RWPE1 (cell line): ENCODE measurements around the gene CTDSPL.
A peak's percentile ranks its signal among the peaks of the same experiment; 100 is the strongest.

Experiments
- CTCF ChIA-PET: fragments of 350-600 bp; sonication (Branson Sonifier 250); formaldehyde crosslinking; extraction: SDS; loops from one replicate; lab custom pipeline; 2021; lab: Yijun Ruan, JAX
- POLR2A ChIA-PET: fragments of 400-600 bp; formaldehyde crosslinking; extraction: SDS; loops from one replicate; lab custom pipeline; 2020; ENCODE audit warnings: antibody characterized with exemption; ENCODE audit not compliant: low non-redundant PET; lab: Yijun Ruan, JAX
- DNase-seq: peaks from one replicate; pipeline ENCODE4 v3.0.0; 2012; ENCODE audit warnings: low spot score
- H3K27ac ChIP-seq: fragments of 450-650 bp; 2 replicates; pipeline ENCODE4 v1.5.1; 2017
- TF ChIP-seq, protein P1 (sequence below): fragments of 450-650 bp; conservative IDR thresholded peaks from 2 replicates; pipeline ENCODE4 v1.5.1; 2017; ENCODE audit warnings: low read depth, mild to moderate bottlenecking

The CTDSPL gene

DNA sequence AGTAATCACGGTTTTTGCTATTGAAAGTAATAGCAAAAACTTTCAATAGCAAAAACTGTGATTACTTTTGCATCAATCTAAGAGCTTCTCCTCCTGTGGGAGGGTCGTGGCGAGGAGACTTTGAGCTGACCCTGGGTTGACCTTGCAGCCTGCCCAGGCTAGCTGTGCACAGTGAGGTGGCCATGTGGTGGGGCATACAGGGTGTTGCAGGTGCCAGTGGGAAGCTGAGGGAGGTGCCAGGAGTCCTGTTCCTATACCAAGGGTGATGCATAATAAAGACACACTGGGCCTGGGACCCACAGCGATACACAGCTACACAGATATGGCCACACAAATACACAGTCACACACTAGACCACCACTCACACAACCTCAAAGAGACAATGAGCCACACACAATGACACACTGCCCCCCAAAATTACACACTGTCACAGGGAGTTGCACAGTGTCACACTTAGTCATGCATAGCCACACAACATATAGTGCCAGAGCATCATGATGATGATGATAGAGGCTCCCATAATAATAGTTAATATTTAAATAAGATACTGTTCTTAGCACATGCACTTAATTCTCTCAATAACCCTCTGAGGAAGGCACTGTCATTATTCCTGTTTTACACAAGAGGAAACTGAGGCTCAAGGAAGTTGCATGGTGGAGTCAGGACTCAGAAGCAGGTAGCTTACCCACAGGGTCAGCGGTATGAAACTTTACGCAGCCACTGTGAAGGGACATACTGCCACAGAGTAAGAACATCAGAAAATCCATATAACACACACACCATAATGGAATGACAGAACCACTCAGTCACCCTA is 161.4 kb downstream of the CTDSPL start:
- peak overlapping the region; percentile 86 for H3K27ac ChIP-seq
- CTCF ChIA-PET, result no interaction called here
- TF ChIP-seq, protein P1, sequence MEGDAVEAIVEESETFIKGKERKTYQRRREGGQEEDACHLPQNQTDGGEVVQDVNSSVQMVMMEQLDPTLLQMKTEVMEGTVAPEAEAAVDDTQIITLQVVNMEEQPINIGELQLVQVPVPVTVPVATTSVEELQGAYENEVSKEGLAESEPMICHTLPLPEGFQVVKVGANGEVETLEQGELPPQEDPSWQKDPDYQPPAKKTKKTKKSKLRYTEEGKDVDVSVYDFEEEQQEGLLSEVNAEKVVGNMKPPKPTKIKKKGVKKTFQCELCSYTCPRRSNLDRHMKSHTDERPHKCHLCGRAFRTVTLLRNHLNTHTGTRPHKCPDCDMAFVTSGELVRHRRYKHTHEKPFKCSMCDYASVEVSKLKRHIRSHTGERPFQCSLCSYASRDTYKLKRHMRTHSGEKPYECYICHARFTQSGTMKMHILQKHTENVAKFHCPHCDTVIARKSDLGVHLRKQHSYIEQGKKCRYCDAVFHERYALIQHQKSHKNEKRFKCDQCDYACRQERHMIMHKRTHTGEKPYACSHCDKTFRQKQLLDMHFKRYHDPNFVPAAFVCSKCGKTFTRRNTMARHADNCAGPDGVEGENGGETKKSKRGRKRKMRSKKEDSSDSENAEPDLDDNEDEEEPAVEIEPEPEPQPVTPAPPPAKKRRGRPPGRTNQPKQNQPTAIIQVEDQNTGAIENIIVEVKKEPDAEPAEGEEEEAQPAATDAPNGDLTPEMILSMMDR, result no peak
- DNase-seq, result no peak
- POLR2A ChIA-PET, result no interaction called here

DNA sequence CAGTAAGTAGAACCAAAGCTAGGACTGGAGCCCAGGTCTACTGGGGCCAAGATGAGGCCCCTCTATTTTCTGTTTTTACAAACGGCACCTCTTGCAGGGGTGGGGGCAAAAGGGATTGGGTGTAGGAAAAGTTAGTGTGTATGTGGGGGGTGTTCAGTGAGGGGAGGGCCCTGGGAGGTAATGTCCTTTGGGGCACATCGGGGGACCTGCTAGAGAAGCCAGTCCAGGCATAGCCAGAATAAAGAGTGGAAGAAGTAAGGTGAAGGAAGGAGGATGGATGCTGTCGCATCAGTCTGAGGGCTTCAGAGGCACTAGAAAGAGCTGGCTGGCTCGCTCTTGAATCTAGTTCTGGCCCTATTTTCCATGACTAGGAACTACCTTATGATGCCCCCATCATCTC is 165.2 kb downstream of the CTDSPL start:
- TF ChIP-seq, protein P1, result no peak
- ChIA-PET CTCF (no interaction called here), POLR2A (no interaction called here)
- DNase-seq, result no peak
- H3K27ac ChIP-seq, result peak overlapping the region; percentile 86

DNA sequence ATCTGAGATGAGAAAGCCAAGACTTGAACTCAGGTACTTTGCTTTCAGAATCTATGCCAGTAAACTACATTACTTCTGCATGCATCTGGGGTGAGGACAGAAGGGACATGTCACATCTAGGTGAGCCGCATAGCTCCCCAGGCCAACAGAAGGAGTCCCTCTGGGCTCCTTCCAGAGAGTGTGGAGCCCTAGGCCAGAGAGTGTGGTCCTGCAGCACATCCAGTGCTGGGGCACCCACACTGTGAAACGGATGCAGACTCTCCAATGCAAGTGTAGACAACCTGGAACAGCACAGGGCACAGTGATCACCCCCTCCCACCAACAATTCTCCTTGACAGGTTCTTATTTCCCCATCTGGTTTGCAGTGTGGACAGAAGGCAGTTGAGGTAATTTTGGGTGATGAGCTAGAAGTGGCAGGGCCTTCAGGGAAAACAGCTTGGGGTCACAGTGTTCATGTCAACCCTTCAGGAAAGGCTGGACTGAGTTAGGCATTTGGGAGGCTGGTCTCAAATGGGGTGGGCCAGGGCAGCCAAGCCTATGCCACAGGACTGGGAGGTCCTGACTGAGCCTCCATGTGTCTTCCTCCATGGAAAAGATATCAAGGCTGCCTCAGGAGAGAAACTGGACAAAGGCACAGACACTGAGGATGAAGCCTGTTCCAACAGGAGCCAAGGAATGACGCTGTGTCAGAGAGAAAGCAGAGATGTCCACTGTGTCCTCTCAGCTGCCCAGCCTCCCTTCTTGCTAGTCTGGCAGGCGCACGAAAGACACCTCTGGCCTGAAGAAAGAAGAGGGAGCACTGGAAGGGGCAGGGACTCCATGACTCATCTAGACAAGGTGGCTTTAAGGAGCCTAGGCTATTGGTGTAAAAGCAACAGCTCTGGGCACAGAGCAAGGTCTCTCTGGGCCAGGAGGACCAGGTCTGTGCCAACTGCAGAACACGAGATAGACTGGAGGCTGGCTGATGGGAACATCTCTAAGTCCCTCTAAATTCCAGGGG is 166.1 kb downstream of the CTDSPL start:
- DNase-seq, result no peak
- peak overlapping the region; percentile 99 for H3K27ac ChIP-seq
- CTCF ChIA-PET, result no interaction called here
- TF ChIP-seq, protein P1, result no peak
- POLR2A ChIA-PET, result no interaction called here

DNA sequence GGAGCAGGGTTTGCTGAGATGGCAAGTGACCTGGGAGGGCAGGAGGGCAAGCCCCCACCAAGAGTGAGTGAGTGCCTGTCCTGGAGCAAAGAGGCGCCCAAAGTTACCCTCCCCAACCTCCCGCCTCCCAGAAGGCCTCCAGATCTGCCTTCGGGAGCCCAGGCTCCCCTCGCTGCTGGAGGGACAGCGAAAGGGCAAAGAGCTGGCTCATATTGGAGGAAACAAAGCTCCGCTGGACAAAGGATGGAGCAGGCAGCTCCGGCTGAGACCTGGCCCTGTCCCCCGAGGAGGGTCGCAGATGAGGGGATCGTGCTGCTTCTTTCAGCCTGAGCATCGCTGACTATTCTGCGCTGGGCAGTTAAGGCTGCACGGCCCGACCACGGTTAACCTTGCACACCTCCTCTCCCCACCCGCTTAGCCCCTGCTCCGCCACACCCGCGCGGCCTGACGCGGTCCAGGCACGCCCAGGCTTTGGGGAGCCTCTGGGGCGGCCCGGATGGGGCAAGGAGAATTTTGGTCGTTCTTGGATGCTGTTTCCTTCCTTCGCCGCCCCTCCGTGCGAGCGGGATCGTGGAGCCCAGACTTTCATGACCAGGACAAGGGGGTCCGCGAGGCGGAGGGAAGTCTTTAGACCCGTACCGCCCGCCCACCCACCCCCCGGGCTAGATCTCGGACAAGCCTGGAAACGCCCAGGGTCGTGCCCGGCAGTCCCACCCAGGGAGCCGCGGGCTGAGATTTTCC is 167.1 kb downstream of the CTDSPL start:
- ChIA-PET CTCF (no interaction called here), POLR2A (interaction anchor here (0.6 kb wide), 1 partner anchor 130 kb away, joined by 3 read pairs; no protein-coding TSS in a partner anchor)
- no peak for DNase-seq
- peak overlapping the region; percentile 99 for H3K27ac ChIP-seq
- TF ChIP-seq, protein P1, result no peak

DNA sequence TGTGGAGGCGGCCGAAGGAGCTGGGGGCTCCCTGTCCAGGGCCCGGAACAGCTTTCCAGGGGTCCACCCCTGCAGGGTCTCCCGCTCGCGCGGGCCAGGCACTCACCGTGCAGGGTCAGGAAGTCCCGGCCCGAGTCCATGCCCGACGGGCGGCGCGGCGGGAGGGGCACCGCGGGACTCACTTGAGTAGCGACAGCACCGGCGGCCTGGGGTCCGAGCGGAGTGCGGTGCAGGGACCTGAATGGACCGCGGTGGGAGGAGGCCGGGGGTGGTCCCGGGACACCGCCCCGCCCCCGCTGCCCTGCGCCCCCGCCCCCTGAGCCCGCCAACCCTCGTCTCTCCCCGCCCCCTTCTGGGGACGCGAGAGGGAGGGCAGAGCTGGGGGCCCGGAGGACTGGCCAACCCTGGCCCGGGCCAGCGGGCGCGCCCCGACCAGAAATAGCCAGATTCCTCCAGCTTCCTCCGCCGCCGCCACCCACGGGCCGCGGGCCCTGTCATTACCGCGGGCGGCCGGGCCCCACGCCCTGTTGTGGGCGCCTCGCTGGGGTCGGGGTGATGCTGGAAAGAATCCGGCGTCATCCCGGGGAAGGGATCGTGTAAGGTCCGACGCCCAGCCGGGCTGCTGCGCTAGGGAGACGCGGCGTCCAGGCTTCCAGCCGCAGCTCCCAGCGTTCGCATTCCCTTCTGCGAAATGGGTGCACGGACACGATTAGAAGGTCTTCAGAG is 167.9 kb downstream of the CTDSPL start, which contains the start of gene PLCD1:
TSS of gene PLCD1 (minus strand) at position 243 of the 726 bp plus-strand sequence. CDS start at position 140, 103 bp downstream.
- ChIA-PET POLR2A (interaction anchor here (0.6 kb wide), 2 partner anchors 131 to 136 kb away, joined by 3 read pairs; partner anchors contain the start of gene OXSR1), CTCF (interaction anchor here (0.6 to 0.7 kb wide), 2 partner anchors 31 to 111 kb away, joined by 3 read pairs; no protein-coding TSS in a partner anchor)
- peak within 1 kb of the TSS; percentile 99 for H3K27ac ChIP-seq
- TF ChIP-seq, protein P1, result no peak
- DNase-seq, result peak; percentile 40
